ENCODE measurements around the gene AK3.
A peak's percentile ranks its signal among the peaks of the same experiment; 100 is the strongest.

The AK3 gene

DNA sequence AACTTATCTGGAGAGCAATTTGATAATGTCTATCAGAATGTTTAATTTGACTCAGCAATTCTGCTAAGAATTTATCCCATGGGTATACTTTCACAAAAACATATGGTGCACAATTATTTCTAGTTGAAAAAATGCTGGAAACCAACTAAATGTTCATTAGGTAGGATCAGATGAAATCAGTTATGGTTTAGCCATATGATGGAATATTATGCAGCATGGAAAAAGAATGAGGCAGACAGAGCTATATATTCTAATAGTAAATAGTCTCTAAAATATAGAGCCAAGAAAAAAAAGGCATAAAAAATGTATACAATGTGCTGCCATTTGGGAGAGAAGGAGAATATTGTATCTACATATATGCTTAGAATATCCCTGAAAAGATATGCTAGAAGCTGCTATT, 71.1 kb downstream of the AK3 start:
- no peak for DNase-seq (ENCODE audit: low spot score)
- Histone ChIP-seq H3K4me1 (ENCODE audit: insufficient read depth, poor library complexity, severe bottlenecking) (peaks cover 16% of the 10 kb centered on the region), H3K36me3 (ENCODE audit: low read depth) (no peaks in the 10 kb centered on the region), H3K4me3 (ENCODE audit: severe bottlenecking) (no peak overlapping the region), H3K27me3 (ENCODE audit: insufficient read depth, poor library complexity, severe bottlenecking) (no peaks in the 10 kb centered on the region), H3K27ac (ENCODE audit: poor library complexity, severe bottlenecking) (no peak overlapping the region), H3K9me3 (ENCODE audit: severe bottlenecking) (no peaks in the 10 kb centered on the region)
- no peak for ATAC-seq (ENCODE audit: low read depth)
- TF ChIP-seq, protein P1, sequence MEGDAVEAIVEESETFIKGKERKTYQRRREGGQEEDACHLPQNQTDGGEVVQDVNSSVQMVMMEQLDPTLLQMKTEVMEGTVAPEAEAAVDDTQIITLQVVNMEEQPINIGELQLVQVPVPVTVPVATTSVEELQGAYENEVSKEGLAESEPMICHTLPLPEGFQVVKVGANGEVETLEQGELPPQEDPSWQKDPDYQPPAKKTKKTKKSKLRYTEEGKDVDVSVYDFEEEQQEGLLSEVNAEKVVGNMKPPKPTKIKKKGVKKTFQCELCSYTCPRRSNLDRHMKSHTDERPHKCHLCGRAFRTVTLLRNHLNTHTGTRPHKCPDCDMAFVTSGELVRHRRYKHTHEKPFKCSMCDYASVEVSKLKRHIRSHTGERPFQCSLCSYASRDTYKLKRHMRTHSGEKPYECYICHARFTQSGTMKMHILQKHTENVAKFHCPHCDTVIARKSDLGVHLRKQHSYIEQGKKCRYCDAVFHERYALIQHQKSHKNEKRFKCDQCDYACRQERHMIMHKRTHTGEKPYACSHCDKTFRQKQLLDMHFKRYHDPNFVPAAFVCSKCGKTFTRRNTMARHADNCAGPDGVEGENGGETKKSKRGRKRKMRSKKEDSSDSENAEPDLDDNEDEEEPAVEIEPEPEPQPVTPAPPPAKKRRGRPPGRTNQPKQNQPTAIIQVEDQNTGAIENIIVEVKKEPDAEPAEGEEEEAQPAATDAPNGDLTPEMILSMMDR (IDR thresholded peaks at IDR 0.05; ENCODE audit: poor library complexity, severe bottlenecking), result no peak

GRCh38 chr9:4668604-4669003, 72.4 kb downstream of the AK3 start:
- ATAC-seq (ENCODE audit: low read depth), result no peak
- H3K36me3 ChIP-seq (ENCODE audit: low read depth), result no peaks in the 10 kb centered on the region

GRCh38 chr9:4667681-4668080, 73.3 kb downstream of the AK3 start:
- Histone ChIP-seq H3K27ac (ENCODE audit: poor library complexity, severe bottlenecking) (no peak overlapping the region), H3K27me3 (ENCODE audit: insufficient read depth, poor library complexity, severe bottlenecking) (no peaks in the 10 kb centered on the region), H3K4me3 (ENCODE audit: severe bottlenecking) (no peak overlapping the region), H3K4me1 (ENCODE audit: insufficient read depth, poor library complexity, severe bottlenecking) (peaks cover 32% of the 10 kb centered on the region), H3K9me3 (ENCODE audit: severe bottlenecking) (no peaks in the 10 kb centered on the region), H3K36me3 (ENCODE audit: low read depth) (no peaks in the 10 kb centered on the region)
- DNase-seq (ENCODE audit: low spot score) (no peak), ATAC-seq (ENCODE audit: low read depth) (no peak)
- TF ChIP-seq, protein P1 (IDR thresholded peaks at IDR 0.05; ENCODE audit: poor library complexity, severe bottlenecking), result no peak

More at GRCh38 chr9:4668604-4669003, 72.4 kb downstream of the AK3 start:
- H3K27me3 ChIP-seq (ENCODE audit: insufficient read depth, poor library complexity, severe bottlenecking), result no peaks in the 10 kb centered on the region
- DNase-seq (ENCODE audit: low spot score), result no peak
- no peak overlapping the region for H3K4me3 ChIP-seq (ENCODE audit: severe bottlenecking)
- TF ChIP-seq, protein P1 (IDR thresholded peaks at IDR 0.05; ENCODE audit: poor library complexity, severe bottlenecking), result no peak
- H3K9me3 ChIP-seq (ENCODE audit: severe bottlenecking), result no peaks in the 10 kb centered on the region
- peaks cover 25% of the 10 kb centered on the region for H3K4me1 ChIP-seq (ENCODE audit: insufficient read depth, poor library complexity, severe bottlenecking)
- H3K27ac ChIP-seq (ENCODE audit: poor library complexity, severe bottlenecking), result no peak overlapping the region

DNA sequence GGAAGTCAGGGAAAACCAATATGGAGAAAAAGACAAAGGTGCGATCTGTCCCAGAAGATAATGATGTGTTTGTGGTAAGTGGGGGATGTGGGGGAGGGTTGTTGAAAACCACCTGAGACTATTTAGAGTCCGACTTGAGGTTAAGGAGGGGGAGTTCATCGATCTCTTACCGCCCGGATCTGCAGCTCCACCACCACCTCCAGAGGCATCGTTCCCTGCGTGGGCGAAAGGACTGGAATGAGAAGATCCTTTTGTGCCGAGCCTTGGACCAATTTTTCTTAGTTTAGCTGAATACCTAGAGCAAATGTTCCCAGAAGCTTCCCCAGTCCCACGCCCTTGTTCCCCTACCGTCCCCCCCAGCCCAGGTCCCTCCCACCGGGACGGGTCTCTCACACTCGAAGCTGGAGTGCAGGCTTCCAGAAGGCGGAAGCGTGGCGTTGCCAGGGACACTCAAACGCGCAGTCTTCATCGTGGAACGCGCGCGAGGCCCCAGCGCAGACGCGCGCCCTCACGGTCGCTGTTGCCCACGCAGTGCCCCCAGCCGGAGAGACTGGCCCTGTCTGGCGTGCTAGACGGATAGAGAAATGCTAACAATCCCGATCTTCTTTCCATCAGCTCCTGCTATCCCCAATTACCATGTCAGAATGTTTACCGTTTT, 74.8 kb downstream of the AK3 start, which contains the start of gene SPATA6L:
TSS of gene SPATA6L (minus strand) at position 439 of the 658 bp plus-strand sequence. CDS start at position 209, 230 bp downstream.
- peak within 1 kb of the TSS; percentile 33 for H3K4me3 ChIP-seq (ENCODE audit: severe bottlenecking)
- H3K4me1 ChIP-seq (ENCODE audit: insufficient read depth, poor library complexity, severe bottlenecking), result peaks cover 36% of the 10 kb centered on the region
- no peaks in the 10 kb centered on the region for H3K9me3 ChIP-seq (ENCODE audit: severe bottlenecking)
- no peaks in the 10 kb centered on the region for H3K27me3 ChIP-seq (ENCODE audit: insufficient read depth, poor library complexity, severe bottlenecking)
- DNase-seq (ENCODE audit: low spot score) (no peak), ATAC-seq (ENCODE audit: low read depth) (peak; percentile 30)
- TF ChIP-seq, protein P1 (IDR thresholded peaks at IDR 0.05; ENCODE audit: poor library complexity, severe bottlenecking), result peak; percentile 21
- no peaks in the 10 kb centered on the region for H3K36me3 ChIP-seq (ENCODE audit: low read depth)
- H3K27ac ChIP-seq (ENCODE audit: poor library complexity, severe bottlenecking), result peak within 1 kb of the TSS; percentile 22

DNA sequence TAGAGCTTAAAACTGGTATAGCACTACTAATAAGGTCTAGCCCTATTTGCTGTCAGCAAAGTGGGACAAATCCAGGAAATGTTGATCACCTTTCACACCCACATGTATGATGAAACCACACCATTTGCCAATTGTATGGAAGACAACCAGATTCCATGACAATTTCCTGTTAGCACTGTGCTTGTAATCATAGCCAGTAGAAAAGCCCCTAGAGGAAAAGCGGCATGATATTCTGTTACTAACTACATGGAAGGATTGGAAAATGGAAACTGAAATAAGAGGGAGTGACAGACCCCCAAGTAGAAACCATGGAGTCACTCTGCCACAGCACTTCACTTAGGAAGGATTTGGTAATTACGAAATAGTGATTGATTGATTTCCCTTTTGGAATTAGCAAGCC, 75.6 kb downstream of the AK3 start:
- TF ChIP-seq, protein P1 (IDR thresholded peaks at IDR 0.05; ENCODE audit: poor library complexity, severe bottlenecking), result no peak
- DNase-seq (ENCODE audit: low spot score) (no peak), ATAC-seq (ENCODE audit: low read depth) (0 out of 3 replicates have a peak, but pooled peaks have one; percentile 4)
- peak overlapping the region; percentile 33 for H3K4me3 ChIP-seq (ENCODE audit: severe bottlenecking)
- H3K9me3 ChIP-seq (ENCODE audit: severe bottlenecking), result no peaks in the 10 kb centered on the region
- H3K27me3 ChIP-seq (ENCODE audit: insufficient read depth, poor library complexity, severe bottlenecking), result no peaks in the 10 kb centered on the region
- H3K27ac ChIP-seq (ENCODE audit: poor library complexity, severe bottlenecking), result peak overlapping the region; percentile 22
- H3K4me1 ChIP-seq (ENCODE audit: insufficient read depth, poor library complexity, severe bottlenecking), result peaks cover 38% of the 10 kb centered on the region
- H3K36me3 ChIP-seq (ENCODE audit: low read depth), result no peaks in the 10 kb centered on the region

All from RWPE2 (cell line).